BLaER1 treated with 17β-estradiol and CSF1 and Interleukin-3, amounts not matched to agents 10 nM and 100 nM (cell line): ENCODE measurements around the gene SLC35E1.
"Not testable (repeated sequence)": the region's sequence is repeated elsewhere in the genome, so short reads cannot be mapped to it uniquely, and the experiment has no call there.

Experiments
- H3K27ac ChIP-seq, 11 experiments: shearing (Covaris generic); formaldehyde crosslinking; 2 replicates each; pipeline ENCODE4 v1.8.1; 2022
- H3K27me3 ChIP-seq, 11 experiments: shearing (Covaris generic); formaldehyde crosslinking; 2 replicates each; pipeline ENCODE4 v1.8.1; 2022
- H3K36me3 ChIP-seq, 11 experiments: shearing (Covaris generic); formaldehyde crosslinking; 2 replicates each; pipeline ENCODE4 v1.8.1; 2022
- H3K4me1 ChIP-seq, 10 experiments: shearing (Covaris generic); formaldehyde crosslinking; 2 replicates each; pipeline ENCODE4 v1.8.1; 2022
- H3K4me2 ChIP-seq, 11 experiments: shearing (Covaris generic); formaldehyde crosslinking; 2 replicates each; pipeline ENCODE4 v1.8.1; 2022
- H3K4me3 ChIP-seq, 10 experiments: shearing (Covaris generic); formaldehyde crosslinking; 2 replicates each; pipeline ENCODE4 v1.8.1; 2022
- H3K9ac ChIP-seq, 11 experiments: shearing (Covaris generic); formaldehyde crosslinking; 2 replicates each; pipeline ENCODE4 v1.8.1; 2022
- H3K9me3 ChIP-seq, 11 experiments: shearing (Covaris generic); formaldehyde crosslinking; replicated peaks in 1 of 11; 2 replicates each; pipeline ENCODE4 v1.8.1; 2022
- H4K20me1 ChIP-seq, 11 experiments: shearing (Covaris generic); formaldehyde crosslinking; 2 replicates each; pipeline ENCODE4 v1.8.1; 2022
- Cebpa-rat ChIP-seq, 11 experiments: shearing (Covaris generic); IDR thresholded peaks; 2 replicates each; pipeline ENCODE4 v1.8.1; 2022

The SLC35E1 gene

GRCh38 chr19:16564842-16565241 is 7.4 kb downstream of the SLC35E1 start:
- Histone ChIP-seq H3K4me1 (peaks cover under 1 to 13% (median 11%) of the 10 kb centered on the region in 10 experiments; a peak in 18 of 20 replicates), H4K20me1 (peaks cover 0 to 60% (median 14%) of the 10 kb centered on the region in 11 experiments; a peak in 15 of 22 replicates), H3K4me3 (no peak overlapping the region), H3K36me3 (peaks cover 93 to 100% (median 99%) of the 10 kb centered on the region in 11 experiments), H3K9ac (no peak overlapping the region), H3K4me2 (no peak overlapping the region), H3K9me3 (peaks cover 0 to 11% (median 5%) of the 10 kb centered on the region in 11 experiments; a peak in 5 of 22 replicates), H3K27ac (no peak overlapping the region), H3K27me3 (no peaks in the 10 kb centered on the region)
- no peak for TF ChIP-seq Cebpa-rat (IDR thresholded peaks at IDR 0.05)

DNA sequence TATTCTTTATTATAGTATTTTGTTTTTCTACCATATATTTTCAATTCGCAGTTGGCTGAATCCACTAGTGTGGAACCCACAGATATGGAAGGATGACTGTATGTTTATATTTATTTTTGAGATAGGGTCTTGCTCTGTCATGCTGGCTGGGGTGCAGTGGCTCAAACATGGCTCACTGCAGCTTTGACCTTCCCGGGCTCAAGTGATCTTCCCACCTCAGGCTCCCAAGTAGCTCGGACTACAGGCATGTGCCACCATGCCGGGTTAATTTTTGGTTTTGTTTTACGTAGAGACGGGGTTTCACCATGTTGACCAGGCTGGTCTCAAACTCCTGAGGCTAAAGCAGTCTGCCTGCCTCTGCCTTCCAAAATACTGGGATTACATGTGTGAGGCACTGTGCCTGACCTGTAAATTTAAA is 9.6 kb downstream of the SLC35E1 start:
- peaks cover 86 to 100% (median 98%) of the 10 kb centered on the region in 11 experiments for H3K36me3 ChIP-seq
- no peak overlapping the region for H3K4me3 ChIP-seq

DNA sequence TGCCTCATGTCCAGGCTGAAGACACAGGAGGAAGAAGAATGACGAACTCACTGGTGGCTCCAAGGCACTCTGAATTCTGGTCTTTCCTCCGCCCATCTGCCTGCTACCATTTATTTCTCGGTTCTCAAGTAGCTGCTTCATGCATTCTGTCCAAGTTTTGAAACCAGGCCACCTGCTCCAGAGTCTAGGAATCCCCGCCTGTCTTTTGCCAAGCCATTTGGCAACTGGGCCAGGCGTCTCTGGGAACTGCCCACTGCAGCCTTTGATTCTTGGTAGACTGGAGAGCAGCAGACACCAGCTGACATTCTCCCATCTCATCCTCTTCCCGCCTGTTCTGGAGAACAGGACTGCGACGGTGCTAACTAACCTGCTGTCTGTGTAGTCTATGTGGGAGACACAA is 10.8 kb downstream of the SLC35E1 start:
- TF ChIP-seq Cebpa-rat (IDR thresholded peaks at IDR 0.05) = no peak
- no peak overlapping the region for H3K4me3 ChIP-seq
- H3K4me1 ChIP-seq = peaks cover 0 to 9% (median 7%) of the 10 kb centered on the region in 10 experiments; a peak in 17 of 20 replicates
- H3K27ac ChIP-seq = no peak overlapping the region
- peaks cover 83 to 100% (median 96%) of the 10 kb centered on the region in 11 experiments for H3K36me3 ChIP-seq
- H3K27me3 ChIP-seq = no peaks in the 10 kb centered on the region
- H4K20me1 ChIP-seq = peaks cover 0 to 45% (median 4%) of the 10 kb centered on the region in 11 experiments; a peak in 10 of 22 replicates
- H3K9me3 ChIP-seq = no peaks in the 10 kb centered on the region
- H3K4me2 ChIP-seq = no peak overlapping the region
- no peak overlapping the region for H3K9ac ChIP-seq

More for the DNA sequence above, 9.6 kb downstream of the SLC35E1 start:
- H3K9ac ChIP-seq = no peak overlapping the region
- H4K20me1 ChIP-seq = peaks cover 0 to 44% (median under 1%) of the 10 kb centered on the region in 11 experiments; a peak in 8 of 22 replicates
- TF ChIP-seq Cebpa-rat (IDR thresholded peaks at IDR 0.05) = no peak
- peaks cover 0 to 10% (median 5%) of the 10 kb centered on the region in 11 experiments; a peak in 5 of 22 replicates for H3K9me3 ChIP-seq
- H3K4me2 ChIP-seq = no peak overlapping the region
- H3K27ac ChIP-seq = no peak overlapping the region
- H3K4me1 ChIP-seq = peaks cover 0 to 13% (median 11%) of the 10 kb centered on the region in 10 experiments; a peak in 17 of 20 replicates
- no peaks in the 10 kb centered on the region for H3K27me3 ChIP-seq

DNA sequence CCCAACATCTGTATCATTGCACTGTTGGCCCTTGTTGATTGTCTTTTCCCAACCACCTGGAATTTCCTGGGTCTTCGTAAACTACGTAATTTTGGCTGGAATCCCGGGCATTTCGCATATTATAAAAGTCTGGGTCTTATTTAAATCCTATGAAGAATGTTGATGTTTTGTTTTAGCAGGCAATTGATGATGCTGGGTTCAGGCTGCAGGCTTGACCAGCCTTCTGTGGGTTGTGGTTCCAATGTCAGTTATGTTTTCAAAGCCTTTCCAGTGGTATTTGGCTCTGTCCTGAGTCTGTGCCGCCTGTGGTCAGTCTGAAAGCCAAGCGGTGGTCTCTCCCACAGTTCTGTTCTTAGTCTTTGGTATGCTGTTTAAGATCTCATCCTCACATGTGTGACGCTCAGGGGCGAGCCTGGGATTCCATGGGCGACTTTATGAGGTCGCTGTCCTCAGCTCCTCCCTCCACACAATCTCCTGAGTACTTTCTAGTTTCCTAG is 12.4 kb downstream of the SLC35E1 start:
- Histone ChIP-seq H4K20me1 (peaks cover 0 to 54% (median 14%) of the 10 kb centered on the region in 11 experiments; a peak in 12 of 22 replicates), H3K36me3 (peaks cover 87 to 100% (median 95%) of the 10 kb centered on the region in 11 experiments), H3K9me3 (no peaks in the 10 kb centered on the region), H3K4me1 (peaks cover 0 to 7% (median 2%) of the 10 kb centered on the region in 10 experiments; a peak in 7 of 20 replicates), H3K4me2 (no peak overlapping the region), H3K27ac (no peak overlapping the region), H3K4me3 (no peak overlapping the region), H3K9ac (no peak overlapping the region), H3K27me3 (no peaks in the 10 kb centered on the region)
- TF ChIP-seq Cebpa-rat (IDR thresholded peaks at IDR 0.05) = no peak

DNA sequence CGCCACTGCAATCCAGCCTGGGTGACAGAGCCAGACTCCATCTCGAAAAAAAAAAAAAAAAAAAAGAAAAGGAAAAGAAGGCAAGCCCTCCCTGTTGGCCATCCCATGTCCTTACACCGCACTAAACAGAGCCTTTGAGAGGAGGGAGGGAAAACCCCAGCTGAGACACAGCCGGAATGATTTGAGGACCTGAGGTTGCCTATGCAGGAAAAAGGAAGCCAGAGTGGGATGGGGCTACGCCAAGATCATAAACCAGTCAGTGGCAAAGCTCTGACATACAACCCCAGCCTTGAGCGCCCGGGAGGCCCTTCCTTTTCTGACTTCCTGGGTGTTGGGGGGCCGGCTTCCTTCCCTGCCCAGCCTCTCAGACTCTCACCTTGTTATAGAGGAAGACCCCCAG is 17.4 kb downstream of the SLC35E1 start:
- peaks cover 68 to 100% (median 90%) of the 10 kb centered on the region in 11 experiments for H3K36me3 ChIP-seq
- peak overlapping the region in 3 of 11 experiments; percentile 7 to 45 (median 18); a peak in 3 of 22 replicates for H3K4me2 ChIP-seq
- H4K20me1 ChIP-seq = peaks cover 0 to 71% (median 16%) of the 10 kb centered on the region in 11 experiments; a peak in 15 of 22 replicates
- no peak for TF ChIP-seq Cebpa-rat (IDR thresholded peaks at IDR 0.05)
- H3K27me3 ChIP-seq = no peaks in the 10 kb centered on the region
- no peaks in the 10 kb centered on the region for H3K9me3 ChIP-seq
- H3K27ac ChIP-seq = no peak overlapping the region
- H3K9ac ChIP-seq = no peak overlapping the region
- H3K4me3 ChIP-seq = no peak overlapping the region
- H3K4me1 ChIP-seq = peaks cover 0 to 16% (median 9%) of the 10 kb centered on the region in 10 experiments; a peak in 12 of 20 replicates

DNA sequence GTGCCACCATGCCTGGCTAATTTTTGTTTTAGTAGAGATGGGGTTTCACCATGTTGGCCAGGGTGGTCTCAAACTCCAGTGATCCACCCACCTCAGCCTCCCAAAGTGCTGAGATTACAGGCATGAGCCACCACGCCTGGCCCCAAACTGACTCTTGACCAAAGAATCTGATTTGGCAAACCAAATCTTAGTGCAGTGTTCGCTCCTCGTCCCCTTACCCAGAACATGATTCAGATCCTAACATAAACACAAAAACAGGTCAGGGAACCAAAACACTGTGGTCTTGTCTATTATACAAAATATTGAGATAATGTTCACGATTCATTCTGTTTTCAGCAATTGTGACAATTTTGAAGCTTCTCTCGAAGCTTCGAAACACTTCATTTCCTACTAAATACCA is 20.3 kb downstream of the SLC35E1 start:
- H3K27ac ChIP-seq, H3K27me3 ChIP-seq, H3K9me3 ChIP-seq, H3K4me3 ChIP-seq, H3K4me2 ChIP-seq: not testable (repeated sequence)
- H4K20me1 ChIP-seq = peaks cover 0 to 75% (median 16%) of the 10 kb centered on the region in 11 experiments; a peak in 15 of 22 replicates
- H3K9ac ChIP-seq = 0 out of 22 replicates have a peak overlapping the region, but pooled peaks of 1 of the 11 experiments have one; percentile 7
- peaks cover 43 to 77% (median 72%) of the 10 kb centered on the region in 11 experiments for H3K36me3 ChIP-seq
- peaks cover 0 to 45% (median 32%) of the 10 kb centered on the region in 10 experiments; a peak in 18 of 20 replicates for H3K4me1 ChIP-seq

DNA sequence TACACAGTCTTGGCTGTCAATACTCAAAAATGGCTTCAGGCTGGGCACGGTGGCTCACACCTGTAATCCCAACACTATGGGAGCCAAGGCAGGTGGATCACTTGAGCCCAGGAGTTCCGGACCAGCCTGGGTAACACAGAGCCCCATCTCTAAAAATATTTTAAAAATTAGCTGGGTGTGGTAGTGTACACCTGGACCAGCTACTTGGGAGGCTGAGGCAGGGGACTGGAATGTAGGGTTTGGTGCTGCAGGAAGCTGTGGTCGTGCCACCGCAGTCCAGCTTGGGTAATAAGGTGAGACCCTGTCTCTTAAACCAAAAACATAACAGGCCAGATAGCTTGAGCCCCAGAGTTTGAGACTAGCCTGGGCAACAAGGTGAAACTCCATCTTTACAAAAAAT is 23.3 kb downstream of the SLC35E1 start:
- no peaks in the 10 kb centered on the region for H3K9me3 ChIP-seq
- H3K27me3 ChIP-seq = no peaks in the 10 kb centered on the region
- peaks cover 0 to 46% (median 11%) of the 10 kb centered on the region in 11 experiments; a peak in 14 of 22 replicates for H4K20me1 ChIP-seq
- H3K36me3 ChIP-seq = peaks cover 19 to 49% (median 43%) of the 10 kb centered on the region in 11 experiments
- peaks cover 16 to 56% (median 46%) of the 10 kb centered on the region in 10 experiments for H3K4me1 ChIP-seq
- H3K4me2 ChIP-seq = peak overlapping the region in 3 of 11 experiments; percentile 17 to 64 (median 18); a peak in 3 of 22 replicates
- H3K4me3 ChIP-seq = no peak overlapping the region
- peak overlapping the region in 6 of 11 experiments; percentile 1 to 37 (median 10); a peak in 4 of 22 replicates for H3K9ac ChIP-seq
- no peak for TF ChIP-seq Cebpa-rat (IDR thresholded peaks at IDR 0.05)
- H3K27ac ChIP-seq = peak overlapping the region in 5 of 11 experiments; percentile 45 to 71 (median 62); a peak in 7 of 22 replicates

DNA sequence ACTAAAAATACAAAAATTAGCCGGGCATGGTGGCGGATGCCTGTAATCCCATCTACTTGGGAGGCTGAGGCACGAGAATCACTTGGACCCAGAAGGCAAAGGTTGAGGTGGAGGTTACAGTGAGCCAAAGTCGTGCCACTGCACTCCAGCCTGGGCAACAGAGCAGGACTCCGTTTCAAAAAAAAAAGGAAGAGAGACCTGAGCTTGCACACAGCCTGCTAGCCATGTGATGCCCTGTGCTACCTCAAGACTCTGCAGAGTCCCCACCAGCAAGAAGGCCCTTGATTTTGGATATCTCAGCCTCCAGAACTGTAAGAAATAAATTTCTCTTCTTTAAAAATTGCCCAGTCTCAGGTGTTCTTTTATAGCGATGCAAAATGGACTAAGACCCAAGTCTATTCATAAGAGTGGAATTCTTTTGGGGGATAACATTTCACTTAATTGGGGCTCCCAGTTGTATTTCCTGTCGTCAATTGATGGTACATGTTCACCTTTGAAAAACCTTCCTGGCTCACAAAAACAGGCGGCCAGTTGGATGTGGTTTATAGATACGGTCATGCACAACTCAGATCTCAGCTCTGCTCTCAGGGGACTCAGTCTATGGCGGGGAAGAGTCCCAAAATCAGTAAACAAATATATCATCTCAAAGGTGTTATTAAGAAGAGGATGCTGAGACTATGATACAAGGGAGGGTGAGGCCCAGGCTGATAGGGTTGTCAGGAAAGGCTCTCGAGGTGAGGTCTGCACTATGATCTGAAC is 27.6 kb downstream of the SLC35E1 start:
- TF ChIP-seq Cebpa-rat (IDR thresholded peaks at IDR 0.05) = no peak
- Histone ChIP-seq H3K9me3 (no peaks in the 10 kb centered on the region), H3K36me3 (peaks cover 14 to 28% (median 17%) of the 10 kb centered on the region in 11 experiments), H3K4me2 (peak overlapping the region; percentile 72 to 97 (median 89)), H3K4me3 (0 out of 20 replicates have a peak overlapping the region, but pooled peaks of 2 of the 10 experiments have one; percentile 1 to 3), H3K27ac (peak overlapping the region in 3 of 11 experiments; percentile 2 to 25 (median 18); a peak in 1 of 22 replicates), H3K9ac (peak overlapping the region in 9 of 11 experiments; percentile 11 to 96 (median 47); a peak in 12 of 22 replicates), H3K27me3 (no peaks in the 10 kb centered on the region), H4K20me1 (peaks cover 20 to 35% (median 24%) of the 10 kb centered on the region in 11 experiments; a peak in 21 of 22 replicates), H3K4me1 (peaks cover 42 to 77% (median 67%) of the 10 kb centered on the region in 10 experiments)

DNA sequence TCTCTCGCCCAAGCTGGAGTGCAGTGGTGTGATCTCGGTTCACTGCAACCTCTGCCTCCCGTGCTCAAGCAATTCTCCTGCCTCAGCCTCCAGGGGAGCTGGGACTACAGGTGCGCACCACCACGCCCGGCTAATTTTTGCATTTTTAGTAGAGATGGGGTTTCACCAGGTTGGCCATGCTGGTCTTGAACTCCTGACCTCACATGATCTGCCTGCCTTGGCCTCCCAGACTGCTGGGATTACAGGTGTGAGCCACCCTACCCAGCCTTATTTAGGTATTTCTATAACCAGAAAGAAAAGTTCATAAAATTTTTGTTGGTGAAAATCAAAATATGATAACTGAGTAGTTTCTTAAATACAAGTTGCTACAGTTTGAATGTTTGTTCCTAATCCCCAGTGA is 28.5 kb downstream of the SLC35E1 start:
- H3K4me3 ChIP-seq = peak overlapping the region; percentile 78 to 100 (median 91); a peak in 18 of 20 replicates

More for the DNA sequence above, 28.5 kb downstream of the SLC35E1 start:
- not testable (repeated sequence) for H3K27me3 ChIP-seq, H3K9me3 ChIP-seq
- Histone ChIP-seq H3K36me3 (peaks cover 19 to 33% (median 24%) of the 10 kb centered on the region in 11 experiments), H3K27ac (peak overlapping the region in 6 of 11 experiments; percentile 89 to 94 (median 94); a peak in 6 of 22 replicates), H3K4me2 (peak overlapping the region; percentile 72 to 97 (median 89)), H3K4me1 (peaks cover 46 to 76% (median 65%) of the 10 kb centered on the region in 10 experiments), H3K9ac (peak overlapping the region; percentile 87 to 97 (median 94)), H4K20me1 (peaks cover 24 to 44% (median 33%) of the 10 kb centered on the region in 11 experiments; a peak in 20 of 22 replicates)
